Fibroblast of lung (primary cell): ENCODE results near the gene HINT1.

Experiments used
- CTCF ChIP-seq, 2 donors: IDR thresholded peaks in 1 of 2; conservative IDR thresholded peaks in 1 of 2; 1 replicate in 1 of 2; 2 replicates in 1 of 2; pipeline ENCODE4 v1.5.1; 2011 to 2012; ENCODE audit warnings: low read length in 2 of 2, control low read depth in 1 of 2, inconsistent platforms in 1 of 2, low read depth in 1 of 2, mild to moderate bottlenecking in 1 of 2
- EZH2 ChIP-seq: IDR thresholded peaks from 2 replicates; pipeline ENCODE4 v1.5.1; 2012; ENCODE audit warnings: low read length, control low read depth, mild to moderate bottlenecking; ENCODE audit errors: missing control alignments

- TF ChIP-seq CTCF (conservative IDR thresholded peaks at IDR 0.05 in 1 of 2, IDR thresholded peaks at IDR 0.05 in 1 of 2; ENCODE audit: low read depth in 1 of 2, low read length in 2 of 2) (no peak), EZH2 (no peak)
These were observed 8.1 kb downstream of the HINT1 start for GRCh38 chr5:131156957-131157356.
